ENCODE measurements around the gene CUEDC1. TPM values are rescaled to one million over a fixed set of nuclear protein-coding genes. Genes with fewer than 3 reads are reported as not detected.

The CUEDC1 gene
- total RNA-seq, 1 donor from 2014 or later = 38.4 TPM

DNA sequence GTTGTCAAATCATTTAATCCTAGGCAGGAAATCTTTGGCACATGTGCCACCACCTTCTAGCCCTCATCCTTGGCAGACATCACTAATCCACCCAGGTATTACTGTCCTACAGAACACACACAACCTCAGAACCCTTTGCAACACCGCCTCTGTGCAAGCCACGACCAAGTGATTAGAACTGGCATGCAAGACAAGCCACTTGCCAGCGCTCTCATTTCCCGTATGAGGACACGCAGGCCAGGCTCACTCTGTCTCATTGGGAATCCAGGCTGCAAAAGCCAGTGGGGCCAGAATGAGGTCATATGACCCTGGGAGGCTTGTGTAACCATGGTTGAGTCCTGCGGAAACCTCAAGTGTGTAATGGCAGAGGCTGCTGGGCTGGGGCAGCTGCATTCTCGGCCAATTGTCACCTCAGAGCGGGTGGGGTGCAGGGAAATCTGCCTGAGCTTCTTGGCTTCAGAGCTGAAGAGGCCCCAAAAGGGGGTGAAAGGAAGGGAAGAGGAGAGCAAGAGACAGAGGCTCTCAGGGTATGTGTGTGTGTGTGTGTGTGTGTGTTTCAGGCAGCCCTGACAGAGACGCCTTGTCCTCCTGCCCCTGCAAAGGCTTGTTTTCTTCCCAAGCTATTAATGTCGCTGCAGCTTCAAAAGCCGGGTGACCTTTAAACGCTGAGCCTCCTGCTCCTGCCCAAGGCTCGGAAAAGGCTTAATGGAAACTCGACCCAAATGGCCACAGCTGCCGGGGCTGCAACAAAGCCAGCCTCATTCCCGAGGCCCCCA is 62.2 kb downstream of the CUEDC1 start:
- no peaks in the 10 kb centered on the region for H3K27me3 Mint-ChIP-seq (ENCODE audit: unreplicated experiment)
- H3K36me3 Mint-ChIP-seq (ENCODE audit: unreplicated experiment) = no peaks in the 10 kb centered on the region
- peak overlapping the region; percentile 95 for H3K27ac Mint-ChIP-seq (ENCODE audit: unreplicated experiment)
- DNase-seq (ENCODE audit: extremely low spot score, unreplicated experiment) = no peak
- no peaks in the 10 kb centered on the region for H3K9me3 Mint-ChIP-seq (ENCODE audit: unreplicated experiment)
- peak overlapping the region; percentile 47 for H3K4me3 Mint-ChIP-seq (ENCODE audit: unreplicated experiment)
- no peak for TF ChIP-seq CTCF (IDR thresholded peaks at IDR 0.05)
- H3K4me1 Mint-ChIP-seq (ENCODE audit: unreplicated experiment) = peaks cover 59% of the 10 kb centered on the region

GRCh38 chr17:57892146-57892819 is 62.9 kb downstream of the CUEDC1 start:
- H3K4me3 Mint-ChIP-seq (ENCODE audit: unreplicated experiment) = no peak overlapping the region
- H3K27ac Mint-ChIP-seq (ENCODE audit: unreplicated experiment) = peak overlapping the region; percentile 95
- TF ChIP-seq CTCF (IDR thresholded peaks at IDR 0.05) = peak; percentile 98
- peak; percentile 96 for DNase-seq (ENCODE audit: extremely low spot score, unreplicated experiment)
- H3K27me3 Mint-ChIP-seq (ENCODE audit: unreplicated experiment) = no peaks in the 10 kb centered on the region
- peaks cover 53% of the 10 kb centered on the region for H3K4me1 Mint-ChIP-seq (ENCODE audit: unreplicated experiment)
- H3K9me3 Mint-ChIP-seq (ENCODE audit: unreplicated experiment) = no peaks in the 10 kb centered on the region
- H3K36me3 Mint-ChIP-seq (ENCODE audit: unreplicated experiment) = no peaks in the 10 kb centered on the region

DNA sequence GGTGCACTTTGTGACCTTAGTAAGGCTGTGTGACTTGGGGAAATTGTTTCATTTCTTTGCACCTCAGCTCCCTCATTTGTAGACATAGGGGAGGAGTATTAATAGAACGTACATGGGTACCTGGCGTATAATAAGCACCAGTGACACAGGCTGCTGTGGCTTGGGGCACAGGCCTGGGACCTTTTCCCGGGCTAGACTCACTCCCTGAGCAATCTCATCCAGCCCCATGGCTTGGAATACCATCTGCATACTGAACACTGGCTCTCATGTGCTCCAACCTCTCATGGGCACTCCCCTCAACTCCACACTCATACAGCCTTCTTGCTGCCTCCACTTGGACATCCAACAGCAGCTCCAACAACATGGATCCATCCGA is 64.4 kb downstream of the CUEDC1 start:
- Mint-ChIP-seq H3K27ac (ENCODE audit: unreplicated experiment) (peak overlapping the region; percentile 29), H3K4me1 (ENCODE audit: unreplicated experiment) (peaks cover 53% of the 10 kb centered on the region), H3K36me3 (ENCODE audit: unreplicated experiment) (no peaks in the 10 kb centered on the region), H3K4me3 (ENCODE audit: unreplicated experiment) (no peak overlapping the region), H3K27me3 (ENCODE audit: unreplicated experiment) (no peaks in the 10 kb centered on the region), H3K9me3 (ENCODE audit: unreplicated experiment) (no peaks in the 10 kb centered on the region)
- no peak for TF ChIP-seq CTCF (IDR thresholded peaks at IDR 0.05)
- DNase-seq (ENCODE audit: extremely low spot score, unreplicated experiment) = no peak

- DNase-seq (ENCODE audit: extremely low spot score, unreplicated experiment) = no peak
- no peaks in the 10 kb centered on the region for H3K27me3 Mint-ChIP-seq (ENCODE audit: unreplicated experiment)
- H3K36me3 Mint-ChIP-seq (ENCODE audit: unreplicated experiment) = no peaks in the 10 kb centered on the region
- no peak for TF ChIP-seq CTCF (IDR thresholded peaks at IDR 0.05)
- H3K4me1 Mint-ChIP-seq (ENCODE audit: unreplicated experiment) = peaks cover 53% of the 10 kb centered on the region
- no peaks in the 10 kb centered on the region for H3K9me3 Mint-ChIP-seq (ENCODE audit: unreplicated experiment)
- no peak overlapping the region for H3K4me3 Mint-ChIP-seq (ENCODE audit: unreplicated experiment)
- peak overlapping the region; percentile 29 for H3K27ac Mint-ChIP-seq (ENCODE audit: unreplicated experiment)
These were observed 65.0 kb downstream of the CUEDC1 start for GRCh38 chr17:57889892-57890856.
